Lower leg skin (tissue), 3 donors: Measurements from ENCODE around the gene KIAA0040.

Source experiments
- CTCF ChIP-seq, 3 donors: fragments of 450-650 bp; IDR thresholded peaks; one replicate each; pipeline ENCODE4 v1.5.1; 2016; ENCODE audit warnings: antibody characterized with exemption in 3 of 3, mild to moderate bottlenecking in 3 of 3, moderate library complexity in 2 of 3
- POLR2A ChIP-seq, 2 donors: fragments of 450-650 bp; IDR thresholded peaks; one replicate each; pipeline ENCODE4 v1.6.1; 2016 to 2017; ENCODE audit warnings: antibody characterized with exemption in 2 of 2, mild to moderate bottlenecking in 1 of 2, moderate library complexity in 1 of 2

DNA sequence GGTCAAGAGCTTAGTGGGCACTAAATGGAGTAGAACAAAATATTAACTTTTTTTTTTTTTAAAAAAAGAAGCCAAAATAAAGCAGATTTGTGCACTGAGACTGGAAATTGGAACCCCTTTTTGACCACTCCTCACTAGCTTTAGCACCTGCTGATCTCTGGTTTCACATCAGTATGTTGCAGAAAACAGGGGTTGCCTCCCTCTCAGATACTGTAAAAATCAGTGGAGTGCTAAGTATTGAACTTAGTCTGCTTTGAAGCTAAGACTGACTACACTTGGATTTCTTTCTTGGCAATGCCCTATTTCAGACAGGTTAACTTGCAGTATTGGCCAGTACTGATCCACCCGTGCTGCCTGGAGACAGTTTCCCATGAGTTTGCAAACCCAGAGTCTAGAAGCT, 2.7 kb upstream of the KIAA0040 start:
- TF ChIP-seq CTCF (IDR thresholded peaks at IDR 0.05) = no peak
- TF ChIP-seq POLR2A (IDR thresholded peaks at IDR 0.05) = no peak
